K562 (cell line): ENCODE results near the gene CDH2. TPM values are rescaled to one million over a fixed set of nuclear protein-coding genes. Genes with fewer than 3 reads are reported as not detected.

Experiments used
- ATAC-seq: fragments of 200-7000 bp; cut with Tn5 transposase; 3 replicates; pipeline ENCODE4 v1.9.1; 2020; ENCODE audit warnings: moderate library complexity
- BruUV-seq: library from RNA; stranded (reverse); fragments of 400-500 nt; replicated peaks from 2 replicates; lab custom pipeline; 2021; lab: Mats Ljungman, UMichigan
- CTCF ChIA-PET: fragments of 300-600 bp; formaldehyde crosslinking; extraction: SDS; loops from one replicate; lab custom pipeline; 2021; ENCODE audit warnings: low intra/inter-chr PET ratio; lab: Yijun Ruan, JAX
- POLR2A ChIA-PET: fragments of 300-600, 350-650 bp; sonication (Branson Sonifier 250); formaldehyde crosslinking; extraction: SDS; loops from one replicate; lab custom pipeline; 2021; ENCODE audit warnings: antibody characterized with exemption, inconsistent platforms; lab: Yijun Ruan, JAX
- DNase-seq, 4 experiments: peaks; one replicate each; pipeline versions ENCODE4 v3.0.0 to v3.0.0-alpha.2; 2011 to 2018; ENCODE audit warnings: low spot score in 3 of 4, mixed read lengths in 3 of 4; ENCODE audit errors: extremely low read depth in 1 of 4
- FAIRE-seq: peaks from 2 replicates; lab custom pipeline; 2011; peaks lifted over from hg19 to GRCh38; lab: Jason Lieb, UNC
- H2AFZ ChIP-seq: 2 replicates; pipeline ENCODE4 v1.6.0; 2011; ENCODE audit warnings: low read depth, low read length, control low read depth, inconsistent platforms
- H3K27ac ChIP-seq: fragments of 200-600 bp; 3 replicates; pipeline ENCODE4 v1.8.0; 2011; ENCODE audit warnings: low read depth, mild to moderate bottlenecking, control low read depth, inconsistent platforms, low read length, moderate library complexity, mixed read lengths; ENCODE audit errors: extremely low read depth
- H3K27me3 ChIP-seq, 2 experiments: fragments of 300-600 bp in 1 of 2; 2 replicates in 1 of 2; 3 replicates in 1 of 2; pipeline versions ENCODE4 v1.6.0 to v1.8.0; 2011; ENCODE audit warnings: inconsistent platforms in 2 of 2, low read length in 2 of 2, mild to moderate bottlenecking in 1 of 2, mixed read lengths in 1 of 2, moderate library complexity in 1 of 2; ENCODE audit not compliant: control insufficient read depth in 2 of 2, insufficient read depth in 2 of 2
- H3K36me3 ChIP-seq: fragments of 300-600 bp; 3 replicates; pipeline ENCODE4 v1.8.0; 2011; ENCODE audit warnings: mild to moderate bottlenecking, low read length, inconsistent platforms; ENCODE audit not compliant: control insufficient read depth, insufficient read depth
- H3K4me1 ChIP-seq, 2 experiments: fragments of 200-600 bp in 1 of 2; replicated peaks in 1 of 2; 2 replicates in 1 of 2; 3 replicates in 1 of 2; pipeline versions ENCODE4 v1.5.1 to v1.8.0; 2011; ENCODE audit warnings: inconsistent platforms in 2 of 2, low read length in 2 of 2, mild to moderate bottlenecking in 1 of 2, mixed read lengths in 1 of 2, moderate library complexity in 1 of 2; ENCODE audit not compliant: control insufficient read depth in 2 of 2, insufficient read depth in 2 of 2
- H3K4me2 ChIP-seq: 2 replicates; pipeline ENCODE4 v1.6.1; 2011; ENCODE audit warnings: low read length, control low read depth, inconsistent platforms, mixed read lengths; ENCODE audit not compliant: insufficient read depth
- H3K4me3 ChIP-seq: fragments of 200-600 bp; sonication (generic), shearing (Covaris generic); 2 replicates; pipeline ENCODE4 v1.5.1; 2016; ENCODE audit warnings: control low read depth, inconsistent platforms
- H3K79me2 ChIP-seq: fragments of 200-600 bp; 3 replicates; pipeline ENCODE4 v1.8.0; 2011; ENCODE audit warnings: low read length, inconsistent platforms; ENCODE audit not compliant: control insufficient read depth, insufficient read depth
- H3K9ac ChIP-seq, 2 experiments: 2 replicates each; pipeline versions ENCODE4 v1.6.0 to v1.6.1; 2011; ENCODE audit warnings: low read depth in 2 of 2, low read length in 2 of 2, control low read depth in 1 of 2, inconsistent platforms in 1 of 2, mild to moderate bottlenecking in 1 of 2, mixed read lengths in 1 of 2; ENCODE audit not compliant: insufficient read depth in 1 of 2
- H3K9me1 ChIP-seq: one replicate; pipeline ENCODE4 v1.6.0; 2011; ENCODE audit warnings: inconsistent platforms, mild to moderate bottlenecking, low read length, moderate library complexity; ENCODE audit not compliant: control insufficient read depth, insufficient read depth
- H3K9me3 ChIP-seq: replicated peaks from 2 replicates; pipeline ENCODE4 v1.5.1; 2011; ENCODE audit warnings: low read depth, low read length, inconsistent platforms; ENCODE audit not compliant: control insufficient read depth, insufficient read depth
- H4K20me1 ChIP-seq: replicated peaks from 2 replicates; pipeline ENCODE4 v1.6.1; 2011; ENCODE audit warnings: low read length, inconsistent platforms, mixed read lengths; ENCODE audit not compliant: control insufficient read depth, insufficient read depth
- DACH1 ChIP-seq: fragments of 450-650 bp; IDR thresholded peaks from 2 replicates; pipeline ENCODE4 v1.6.1; 2018; ENCODE audit not compliant: partially characterized antibody
- ELF1 ChIP-seq: fragments of 200-800 bp; sonication (Bioruptor generic); IDR thresholded peaks from 2 replicates; pipeline ENCODE4 v1.6.1; 2016; ENCODE audit warnings: missing genetic modification characterization, missing compliant biosample characterization
- ELF4 ChIP-seq: fragments of 450-650 bp; formaldehyde crosslinking; IDR thresholded peaks from 2 replicates; pipeline ENCODE4 v1.4.0; 2022; ENCODE audit warnings: missing genetic modification characterization
- GATAD2A ChIP-seq: fragments of 450-650 bp; IDR thresholded peaks from 2 replicates; pipeline ENCODE4 v1.6.1; 2017
- JUN ChIP-seq, 2 experiments: sonication (generic) in 1 of 2; formaldehyde crosslinking in 1 of 2; IDR thresholded peaks; 2 replicates each; pipeline versions ENCODE4 v1.6.1 to v1.8.0; 2012 to 2022; ENCODE audit warnings: borderline replicate concordance in 2 of 2, mild to moderate bottlenecking in 2 of 2, improper control_type of control experiment in 1 of 2, low read depth in 1 of 2, low read length in 1 of 2, missing genetic modification reagents in 1 of 2
- NFIX ChIP-seq: fragments of 250-450 bp; sonication (Bioruptor Pico); IDR thresholded peaks from 2 replicates; pipeline ENCODE4 v1.4.0; 2020; ENCODE audit warnings: low read depth, mild to moderate bottlenecking, moderate library complexity
- RBM34 ChIP-seq: fragments of 200-400 bp; formaldehyde crosslinking; IDR thresholded peaks from 2 replicates; pipeline ENCODE4 v1.6.1; 2018; ENCODE audit warnings: low read length, borderline replicate concordance; ENCODE audit not compliant: insufficient read depth
- RCOR1 ChIP-seq, 2 experiments: IDR thresholded peaks; 2 replicates each; pipeline ENCODE4 v1.6.1; 2012; ENCODE audit warnings: low read depth in 2 of 2, low read length in 2 of 2, borderline replicate concordance in 1 of 2, improper control_type of control experiment in 1 of 2
- RFX7 ChIP-seq: fragments of 250-450 bp; sonication (Bioruptor Pico); IDR thresholded peaks from 2 replicates; pipeline ENCODE4 v1.5.1; 2021; ENCODE audit warnings: mild to moderate bottlenecking
- RREB1 ChIP-seq: fragments of 250-450 bp; sonication (Bioruptor Pico); IDR thresholded peaks from 2 replicates; pipeline ENCODE4 v1.4.0; 2020
- SMARCE1 ChIP-seq: fragments of 450-650 bp; IDR thresholded peaks from 2 replicates; pipeline ENCODE4 v1.7.1; 2016; ENCODE audit warnings: mild to moderate bottlenecking
- SNRNP70 ChIP-seq: fragments of 200-400 bp; formaldehyde crosslinking; optimal IDR thresholded peaks from 2 replicates; pipeline ENCODE3; 2017; ENCODE audit warnings: low read depth, low read length
- ZKSCAN3 ChIP-seq: fragments of 250-450 bp; sonication (Bioruptor Pico); IDR thresholded peaks from 2 replicates; pipeline ENCODE4 v1.4.0; 2020
- ZNF444 ChIP-seq: fragments of 250-450 bp; sonication (Bioruptor Pico); IDR thresholded peaks from 2 replicates; pipeline ENCODE4 v1.4.0; 2020; ENCODE audit warnings: mild to moderate bottlenecking, moderate library complexity
- WGBS: fragments of 100-300 bp; shearing (Covaris generic); methylation state at CpG from one replicate; pipeline ENCODE4 v1.1.6; 2016; ENCODE audit warnings: low coverage, mixed read lengths; ENCODE audit not compliant: insufficient coverage; ENCODE audit errors: missing lambda C conversion rate; 5-methylcytosine and 5-hydroxymethylcytosine counted together
- in situ Hi-C: fragments of 300-500 bp; cut with MboI; formaldehyde crosslinking; loops from 4 replicates; pipeline ENCODE4 v1.15.0; 2018; ENCODE audit warnings: inconsistent platforms, mixed read lengths
- intact Hi-C: fragments of 100-400 bp; cut with micrococcal nuclease; formaldehyde crosslinking; loops from 2 replicates; pipeline ENCODE4 v1.14.2; 2022
- polyA plus RNA-seq, 8 experiments: library from polyadenylated mRNA; depleted of rRNA in 4 of 8; stranded (reverse) in 5 of 8; unstranded in 3 of 8; fragments of >200 nt; fragmentation: Nextera tagmentation in 2 of 8; fragmentation: Illumina TruSeq in 1 of 8; extraction: Ambion mirVana in 2 of 8; extraction: Trizol in 1 of 8; gene quantifications; 2 replicates each; pipeline versions ENCODE4 v1.2.1 to v1.2.3, GENCODE V29; 2011 to 2014; ENCODE audit warnings: inconsistent platforms in 1 of 8, missing spikeins in 1 of 8
- total RNA-seq, 7 experiments: library from RNA; depleted of rRNA in 6 of 7; stranded (reverse); fragments of >200 nt in 6 of 7; fragmentation: Illumina TruSeq in 2 of 7; extraction: Trizol in 2 of 7; gene quantifications; 2 replicates each; pipeline versions ENCODE4 v1.2.1 to v1.2.3, GENCODE V29; 2011 to 2021; ENCODE audit warnings: low replicate concordance in 1 of 7
- TF ChIP-seq, protein P1 (sequence below): fragments of 450-650 bp; IDR thresholded peaks from 2 replicates; pipeline ENCODE4 v1.6.1; 2018; ENCODE audit not compliant: partially characterized antibody

CDH2 gene
- total and polyA plus RNA-seq, 9 of the 15 experiments (the other 6 are each of a cell fraction or from before 2014, with no cell fraction given), result 0.04 TPM; not detected in 8

- no peak for FAIRE-seq
- in situ Hi-C loops, result no loop called here
- no peak for TF ChIP-seq RBM34
- no peak for TF ChIP-seq GATAD2A
- no peak for TF ChIP-seq DACH1
- TF ChIP-seq SNRNP70, result no peak
- no peak for TF ChIP-seq RFX7 (CRISPR knock-in tag)
- TF ChIP-seq, protein P1, sequence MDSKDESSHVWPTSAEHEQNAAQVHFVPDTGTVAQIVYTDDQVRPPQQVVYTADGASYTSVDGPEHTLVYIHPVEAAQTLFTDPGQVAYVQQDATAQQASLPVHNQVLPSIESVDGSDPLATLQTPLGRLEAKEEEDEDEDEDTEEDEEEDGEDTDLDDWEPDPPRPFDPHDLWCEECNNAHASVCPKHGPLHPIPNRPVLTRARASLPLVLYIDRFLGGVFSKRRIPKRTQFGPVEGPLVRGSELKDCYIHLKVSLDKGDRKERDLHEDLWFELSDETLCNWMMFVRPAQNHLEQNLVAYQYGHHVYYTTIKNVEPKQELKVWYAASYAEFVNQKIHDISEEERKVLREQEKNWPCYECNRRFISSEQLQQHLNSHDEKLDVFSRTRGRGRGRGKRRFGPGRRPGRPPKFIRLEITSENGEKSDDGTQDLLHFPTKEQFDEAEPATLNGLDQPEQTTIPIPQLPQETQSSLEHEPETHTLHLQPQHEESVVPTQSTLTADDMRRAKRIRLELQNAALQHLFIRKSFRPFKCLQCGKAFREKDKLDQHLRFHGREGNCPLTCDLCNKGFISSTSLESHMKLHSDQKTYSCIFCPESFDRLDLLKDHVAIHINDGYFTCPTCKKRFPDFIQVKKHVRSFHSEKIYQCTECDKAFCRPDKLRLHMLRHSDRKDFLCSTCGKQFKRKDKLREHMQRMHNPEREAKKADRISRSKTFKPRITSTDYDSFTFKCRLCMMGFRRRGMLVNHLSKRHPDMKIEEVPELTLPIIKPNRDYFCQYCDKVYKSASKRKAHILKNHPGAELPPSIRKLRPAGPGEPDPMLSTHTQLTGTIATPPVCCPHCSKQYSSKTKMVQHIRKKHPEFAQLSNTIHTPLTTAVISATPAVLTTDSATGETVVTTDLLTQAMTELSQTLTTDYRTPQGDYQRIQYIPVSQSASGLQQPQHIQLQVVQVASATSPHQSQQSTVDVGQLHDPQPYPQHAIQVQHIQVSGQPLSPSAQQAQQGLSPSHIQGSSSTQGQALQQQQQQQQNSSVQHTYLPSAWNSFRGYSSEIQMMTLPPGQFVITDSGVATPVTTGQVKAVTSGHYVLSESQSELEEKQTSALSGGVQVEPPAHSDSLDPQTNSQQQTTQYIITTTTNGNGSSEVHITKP, result no peak
- no peak for TF ChIP-seq ELF4 (CRISPR knock-in tag)
- TF ChIP-seq SMARCE1, result no peak
- no peak for TF ChIP-seq ZNF444 (CRISPR knock-in tag)
- no peak for TF ChIP-seq RREB1 (CRISPR knock-in tag)
- no peak for TF ChIP-seq ELF1
- no peak for TF ChIP-seq ZKSCAN3 (CRISPR knock-in tag)
- no peak for TF ChIP-seq NFIX (CRISPR knock-in tag)
- TF ChIP-seq RCOR1 (IDR thresholded peaks at IDR 0.05; ENCODE audit: borderline replicate concordance in 1 of 2, low read depth in 2 of 2, low read length in 2 of 2), result no peak
- TF ChIP-seq JUN (IDR thresholded peaks at IDR 0.05; ENCODE audit: borderline replicate concordance, low read depth, low read length), result no peak
- no peak for TF ChIP-seq JUN (CRISPR knock-in tag; IDR thresholded peaks at IDR 0.05; ENCODE audit: borderline replicate concordance)
These were observed 24.1 kb upstream of the CDH2 start for GRCh38 chr18:28201056-28201455.

More at GRCh38 chr18:28201056-28201455, 24.1 kb upstream of the CDH2 start:
- no peak overlapping the region for H3K27ac ChIP-seq
- no peaks in the 10 kb centered on the region for H3K79me2 ChIP-seq
- POLR2A ChIA-PET, result no interaction called here
- no peak overlapping the region for H3K4me2 ChIP-seq
- H3K9me3 ChIP-seq, result no peaks in the 10 kb centered on the region
- no peaks in the 10 kb centered on the region for H4K20me1 ChIP-seq
- H3K36me3 ChIP-seq, result no peaks in the 10 kb centered on the region
- no peaks in the 10 kb centered on the region for H3K27me3 ChIP-seq
- H3K4me1 ChIP-seq, result no peaks in the 10 kb centered on the region
- H2AFZ ChIP-seq, result no peak overlapping the region
- H3K9me1 ChIP-seq, result no peaks in the 10 kb centered on the region
- no peak overlapping the region for H3K4me3 ChIP-seq
- H3K9ac ChIP-seq, result no peak overlapping the region
- no TSS peak for BruUV-seq
- no peak for DNase-seq
- no peak for ATAC-seq
- intact Hi-C loops, result no loop called here
- CTCF ChIA-PET, result no interaction called here
- 0% methylated on average over 4 of the region's 4 CpGs for WGBS
